ENCODE results near the gene CCDC33. TPM values are rescaled to one million over a fixed set of nuclear protein-coding genes. Genes with fewer than 3 reads are reported as not detected.

Gene CCDC33
- total RNA-seq, 1 experiment from 2014 or later: 10.6 TPM

DNA sequence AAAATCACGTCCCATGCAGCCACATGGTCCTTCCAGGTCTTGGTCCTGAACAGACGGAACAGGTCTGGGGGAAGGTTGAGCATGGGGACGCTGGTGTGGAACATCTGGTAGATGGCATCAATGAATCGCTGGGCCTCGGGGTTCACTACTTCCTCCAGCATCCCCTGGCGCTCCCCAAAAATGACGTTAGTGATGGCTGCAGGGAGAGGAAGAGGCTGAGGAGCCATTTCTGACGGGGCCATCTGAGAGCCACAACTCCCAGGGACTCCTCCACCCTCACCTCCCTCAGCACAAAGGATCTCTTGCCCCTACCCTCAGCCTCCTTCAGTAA lies 107.6 kb downstream of the CCDC33 start:
- Mint-ChIP-seq H3K4me3 (no peak overlapping the region), H3K36me3 (no peaks in the 10 kb centered on the region), H3K9me3 (no peaks in the 10 kb centered on the region), H3K4me1 (peaks cover 6% of the 10 kb centered on the region), H3K27ac (no peak overlapping the region), H3K27me3 (ENCODE audit: low read depth) (peaks cover 3% of the 10 kb centered on the region; the same call in 1 of the 2 replicates)
- DNase-seq (ENCODE audit: low spot score) (no peak), ATAC-seq (no peak)
- POLR2A ChIA-PET: no interaction called here
- TF ChIP-seq, protein P1, sequence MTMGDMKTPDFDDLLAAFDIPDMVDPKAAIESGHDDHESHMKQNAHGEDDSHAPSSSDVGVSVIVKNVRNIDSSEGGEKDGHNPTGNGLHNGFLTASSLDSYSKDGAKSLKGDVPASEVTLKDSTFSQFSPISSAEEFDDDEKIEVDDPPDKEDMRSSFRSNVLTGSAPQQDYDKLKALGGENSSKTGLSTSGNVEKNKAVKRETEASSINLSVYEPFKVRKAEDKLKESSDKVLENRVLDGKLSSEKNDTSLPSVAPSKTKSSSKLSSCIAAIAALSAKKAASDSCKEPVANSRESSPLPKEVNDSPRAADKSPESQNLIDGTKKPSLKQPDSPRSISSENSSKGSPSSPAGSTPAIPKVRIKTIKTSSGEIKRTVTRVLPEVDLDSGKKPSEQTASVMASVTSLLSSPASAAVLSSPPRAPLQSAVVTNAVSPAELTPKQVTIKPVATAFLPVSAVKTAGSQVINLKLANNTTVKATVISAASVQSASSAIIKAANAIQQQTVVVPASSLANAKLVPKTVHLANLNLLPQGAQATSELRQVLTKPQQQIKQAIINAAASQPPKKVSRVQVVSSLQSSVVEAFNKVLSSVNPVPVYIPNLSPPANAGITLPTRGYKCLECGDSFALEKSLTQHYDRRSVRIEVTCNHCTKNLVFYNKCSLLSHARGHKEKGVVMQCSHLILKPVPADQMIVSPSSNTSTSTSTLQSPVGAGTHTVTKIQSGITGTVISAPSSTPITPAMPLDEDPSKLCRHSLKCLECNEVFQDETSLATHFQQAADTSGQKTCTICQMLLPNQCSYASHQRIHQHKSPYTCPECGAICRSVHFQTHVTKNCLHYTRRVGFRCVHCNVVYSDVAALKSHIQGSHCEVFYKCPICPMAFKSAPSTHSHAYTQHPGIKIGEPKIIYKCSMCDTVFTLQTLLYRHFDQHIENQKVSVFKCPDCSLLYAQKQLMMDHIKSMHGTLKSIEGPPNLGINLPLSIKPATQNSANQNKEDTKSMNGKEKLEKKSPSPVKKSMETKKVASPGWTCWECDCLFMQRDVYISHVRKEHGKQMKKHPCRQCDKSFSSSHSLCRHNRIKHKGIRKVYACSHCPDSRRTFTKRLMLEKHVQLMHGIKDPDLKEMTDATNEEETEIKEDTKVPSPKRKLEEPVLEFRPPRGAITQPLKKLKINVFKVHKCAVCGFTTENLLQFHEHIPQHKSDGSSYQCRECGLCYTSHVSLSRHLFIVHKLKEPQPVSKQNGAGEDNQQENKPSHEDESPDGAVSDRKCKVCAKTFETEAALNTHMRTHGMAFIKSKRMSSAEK (CRISPR knock-in tag; IDR thresholded peaks at IDR 0.05; ENCODE audit: borderline replicate concordance): no peak
- TF ChIP-seq, protein P2, sequence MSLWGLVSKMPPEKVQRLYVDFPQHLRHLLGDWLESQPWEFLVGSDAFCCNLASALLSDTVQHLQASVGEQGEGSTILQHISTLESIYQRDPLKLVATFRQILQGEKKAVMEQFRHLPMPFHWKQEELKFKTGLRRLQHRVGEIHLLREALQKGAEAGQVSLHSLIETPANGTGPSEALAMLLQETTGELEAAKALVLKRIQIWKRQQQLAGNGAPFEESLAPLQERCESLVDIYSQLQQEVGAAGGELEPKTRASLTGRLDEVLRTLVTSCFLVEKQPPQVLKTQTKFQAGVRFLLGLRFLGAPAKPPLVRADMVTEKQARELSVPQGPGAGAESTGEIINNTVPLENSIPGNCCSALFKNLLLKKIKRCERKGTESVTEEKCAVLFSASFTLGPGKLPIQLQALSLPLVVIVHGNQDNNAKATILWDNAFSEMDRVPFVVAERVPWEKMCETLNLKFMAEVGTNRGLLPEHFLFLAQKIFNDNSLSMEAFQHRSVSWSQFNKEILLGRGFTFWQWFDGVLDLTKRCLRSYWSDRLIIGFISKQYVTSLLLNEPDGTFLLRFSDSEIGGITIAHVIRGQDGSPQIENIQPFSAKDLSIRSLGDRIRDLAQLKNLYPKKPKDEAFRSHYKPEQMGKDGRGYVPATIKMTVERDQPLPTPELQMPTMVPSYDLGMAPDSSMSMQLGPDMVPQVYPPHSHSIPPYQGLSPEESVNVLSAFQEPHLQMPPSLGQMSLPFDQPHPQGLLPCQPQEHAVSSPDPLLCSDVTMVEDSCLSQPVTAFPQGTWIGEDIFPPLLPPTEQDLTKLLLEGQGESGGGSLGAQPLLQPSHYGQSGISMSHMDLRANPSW (CRISPR knock-in tag; conservative IDR thresholded peaks at IDR 0.05; ENCODE audit: low read depth): no peak
- TF ChIP-seq, protein P3, sequence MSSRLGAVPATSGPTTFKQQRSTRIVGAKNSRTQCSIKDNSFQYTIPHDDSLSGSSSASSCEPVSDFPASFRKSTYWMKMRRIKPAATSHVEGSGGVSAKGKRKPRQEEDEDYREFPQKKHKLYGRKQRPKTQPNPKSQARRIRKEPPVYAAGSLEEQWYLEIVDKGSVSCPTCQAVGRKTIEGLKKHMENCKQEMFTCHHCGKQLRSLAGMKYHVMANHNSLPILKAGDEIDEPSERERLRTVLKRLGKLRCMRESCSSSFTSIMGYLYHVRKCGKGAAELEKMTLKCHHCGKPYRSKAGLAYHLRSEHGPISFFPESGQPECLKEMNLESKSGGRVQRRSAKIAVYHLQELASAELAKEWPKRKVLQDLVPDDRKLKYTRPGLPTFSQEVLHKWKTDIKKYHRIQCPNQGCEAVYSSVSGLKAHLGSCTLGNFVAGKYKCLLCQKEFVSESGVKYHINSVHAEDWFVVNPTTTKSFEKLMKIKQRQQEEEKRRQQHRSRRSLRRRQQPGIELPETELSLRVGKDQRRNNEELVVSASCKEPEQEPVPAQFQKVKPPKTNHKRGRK (CRISPR knock-in tag; IDR thresholded peaks at IDR 0.05; ENCODE audit: borderline replicate concordance): no peak
- TF ChIP-seq ZNF416 (CRISPR knock-in tag; IDR thresholded peaks at IDR 0.05): no peak
- TF ChIP-seq ZNF138 (CRISPR knock-in tag; conservative IDR thresholded peaks at IDR 0.05): no peak
- no peak for TF ChIP-seq ATF1 (CRISPR knock-in tag; IDR thresholded peaks at IDR 0.05)
- TF ChIP-seq, protein P4, sequence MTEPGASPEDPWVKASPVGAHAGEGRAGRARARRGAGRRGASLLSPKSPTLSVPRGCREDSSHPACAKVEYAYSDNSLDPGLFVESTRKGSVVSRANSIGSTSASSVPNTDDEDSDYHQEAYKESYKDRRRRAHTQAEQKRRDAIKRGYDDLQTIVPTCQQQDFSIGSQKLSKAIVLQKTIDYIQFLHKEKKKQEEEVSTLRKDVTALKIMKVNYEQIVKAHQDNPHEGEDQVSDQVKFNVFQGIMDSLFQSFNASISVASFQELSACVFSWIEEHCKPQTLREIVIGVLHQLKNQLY (CRISPR knock-in tag; IDR thresholded peaks at IDR 0.05): no peak
- no peak for TF ChIP-seq TEAD4 (CRISPR knock-in tag; IDR thresholded peaks at IDR 0.05)
- TF ChIP-seq SOX15 (CRISPR knock-in tag; IDR thresholded peaks at IDR 0.05): no peak
- no peak for TF ChIP-seq GABPB1 (CRISPR knock-in tag; IDR thresholded peaks at IDR 0.05)
- TF ChIP-seq, protein P5, sequence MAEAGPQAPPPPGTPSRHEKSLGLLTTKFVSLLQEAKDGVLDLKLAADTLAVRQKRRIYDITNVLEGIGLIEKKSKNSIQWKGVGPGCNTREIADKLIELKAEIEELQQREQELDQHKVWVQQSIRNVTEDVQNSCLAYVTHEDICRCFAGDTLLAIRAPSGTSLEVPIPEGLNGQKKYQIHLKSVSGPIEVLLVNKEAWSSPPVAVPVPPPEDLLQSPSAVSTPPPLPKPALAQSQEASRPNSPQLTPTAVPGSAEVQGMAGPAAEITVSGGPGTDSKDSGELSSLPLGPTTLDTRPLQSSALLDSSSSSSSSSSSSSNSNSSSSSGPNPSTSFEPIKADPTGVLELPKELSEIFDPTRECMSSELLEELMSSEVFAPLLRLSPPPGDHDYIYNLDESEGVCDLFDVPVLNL (CRISPR knock-in tag; IDR thresholded peaks at IDR 0.05; ENCODE audit: borderline replicate concordance, low read depth): no peak
- TF ChIP-seq, protein P6, sequence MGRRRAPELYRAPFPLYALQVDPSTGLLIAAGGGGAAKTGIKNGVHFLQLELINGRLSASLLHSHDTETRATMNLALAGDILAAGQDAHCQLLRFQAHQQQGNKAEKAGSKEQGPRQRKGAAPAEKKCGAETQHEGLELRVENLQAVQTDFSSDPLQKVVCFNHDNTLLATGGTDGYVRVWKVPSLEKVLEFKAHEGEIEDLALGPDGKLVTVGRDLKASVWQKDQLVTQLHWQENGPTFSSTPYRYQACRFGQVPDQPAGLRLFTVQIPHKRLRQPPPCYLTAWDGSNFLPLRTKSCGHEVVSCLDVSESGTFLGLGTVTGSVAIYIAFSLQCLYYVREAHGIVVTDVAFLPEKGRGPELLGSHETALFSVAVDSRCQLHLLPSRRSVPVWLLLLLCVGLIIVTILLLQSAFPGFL (CRISPR knock-in tag; IDR thresholded peaks at IDR 0.05; ENCODE audit: borderline replicate concordance): no peak
- TF ChIP-seq, protein P7, sequence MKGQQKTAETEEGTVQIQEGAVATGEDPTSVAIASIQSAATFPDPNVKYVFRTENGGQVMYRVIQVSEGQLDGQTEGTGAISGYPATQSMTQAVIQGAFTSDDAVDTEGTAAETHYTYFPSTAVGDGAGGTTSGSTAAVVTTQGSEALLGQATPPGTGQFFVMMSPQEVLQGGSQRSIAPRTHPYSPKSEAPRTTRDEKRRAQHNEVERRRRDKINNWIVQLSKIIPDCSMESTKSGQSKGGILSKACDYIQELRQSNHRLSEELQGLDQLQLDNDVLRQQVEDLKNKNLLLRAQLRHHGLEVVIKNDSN (CRISPR knock-in tag; IDR thresholded peaks at IDR 0.05): no peak
- TF ChIP-seq, protein P8, sequence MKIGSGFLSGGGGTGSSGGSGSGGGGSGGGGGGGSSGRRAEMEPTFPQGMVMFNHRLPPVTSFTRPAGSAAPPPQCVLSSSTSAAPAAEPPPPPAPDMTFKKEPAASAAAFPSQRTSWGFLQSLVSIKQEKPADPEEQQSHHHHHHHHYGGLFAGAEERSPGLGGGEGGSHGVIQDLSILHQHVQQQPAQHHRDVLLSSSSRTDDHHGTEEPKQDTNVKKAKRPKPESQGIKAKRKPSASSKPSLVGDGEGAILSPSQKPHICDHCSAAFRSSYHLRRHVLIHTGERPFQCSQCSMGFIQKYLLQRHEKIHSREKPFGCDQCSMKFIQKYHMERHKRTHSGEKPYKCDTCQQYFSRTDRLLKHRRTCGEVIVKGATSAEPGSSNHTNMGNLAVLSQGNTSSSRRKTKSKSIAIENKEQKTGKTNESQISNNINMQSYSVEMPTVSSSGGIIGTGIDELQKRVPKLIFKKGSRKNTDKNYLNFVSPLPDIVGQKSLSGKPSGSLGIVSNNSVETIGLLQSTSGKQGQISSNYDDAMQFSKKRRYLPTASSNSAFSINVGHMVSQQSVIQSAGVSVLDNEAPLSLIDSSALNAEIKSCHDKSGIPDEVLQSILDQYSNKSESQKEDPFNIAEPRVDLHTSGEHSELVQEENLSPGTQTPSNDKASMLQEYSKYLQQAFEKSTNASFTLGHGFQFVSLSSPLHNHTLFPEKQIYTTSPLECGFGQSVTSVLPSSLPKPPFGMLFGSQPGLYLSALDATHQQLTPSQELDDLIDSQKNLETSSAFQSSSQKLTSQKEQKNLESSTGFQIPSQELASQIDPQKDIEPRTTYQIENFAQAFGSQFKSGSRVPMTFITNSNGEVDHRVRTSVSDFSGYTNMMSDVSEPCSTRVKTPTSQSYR (CRISPR knock-in tag; IDR thresholded peaks at IDR 0.05): no peak
- TF ChIP-seq, protein P9, sequence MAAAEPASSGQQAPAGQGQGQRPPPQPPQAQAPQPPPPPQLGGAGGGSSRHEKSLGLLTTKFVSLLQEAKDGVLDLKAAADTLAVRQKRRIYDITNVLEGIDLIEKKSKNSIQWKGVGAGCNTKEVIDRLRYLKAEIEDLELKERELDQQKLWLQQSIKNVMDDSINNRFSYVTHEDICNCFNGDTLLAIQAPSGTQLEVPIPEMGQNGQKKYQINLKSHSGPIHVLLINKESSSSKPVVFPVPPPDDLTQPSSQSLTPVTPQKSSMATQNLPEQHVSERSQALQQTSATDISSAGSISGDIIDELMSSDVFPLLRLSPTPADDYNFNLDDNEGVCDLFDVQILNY (CRISPR knock-in tag; IDR thresholded peaks at IDR 0.05): no peak
- TF ChIP-seq ELF4 (CRISPR knock-in tag; IDR thresholded peaks at IDR 0.05; ENCODE audit: low read depth): no peak
- CTCF ChIA-PET: no interaction called here

Measured in WTC11 (cell line).